Breast epithelium (tissue), 4 donors: Measurements from ENCODE around the gene TPRKB. TPM values are rescaled to one million over a fixed set of nuclear protein-coding genes. Genes with fewer than 3 reads are reported as not detected.
"Not testable (repeated sequence)": the region's sequence is repeated elsewhere in the genome, so short reads cannot be mapped to it uniquely, and the experiment has no call there.

Experiments
- DNase-seq, 2 donors: peaks; one replicate each; pipeline ENCODE4 v3.0.0-alpha.2; 2019; ENCODE audit warnings: low spot score in 2 of 2
- H3K27ac ChIP-seq, 2 donors: fragments of 200-600 bp; sonication (generic) in 1 of 2; one replicate each; pipeline ENCODE4 v1.5.1; 2016 to 2019; ENCODE audit warnings: mild to moderate bottlenecking in 1 of 2
- H3K27me3 ChIP-seq, 2 donors: fragments of 200-600 bp; sonication (generic) in 1 of 2; one replicate each; pipeline versions ENCODE4 v1.5.1 to v1.6.0; 2017 to 2019; ENCODE audit warnings: control low read depth in 1 of 2, mild to moderate bottlenecking in 1 of 2
- H3K36me3 ChIP-seq: fragments of 200-600 bp; one replicate; pipeline ENCODE4 v1.5.1; 2019
- H3K4me1 ChIP-seq, 2 donors: fragments of 200-600 bp; sonication (generic); one replicate each; pipeline ENCODE4 v1.5.1; 2016 to 2019; ENCODE audit warnings: control low read depth in 1 of 2
- H3K4me3 ChIP-seq, 3 donors: fragments of 200-600 bp; sonication (generic); 1 replicate in 2 of 3; 2 replicates in 1 of 3; pipeline ENCODE4 v1.5.1; 2016 to 2019; ENCODE audit warnings: mild to moderate bottlenecking in 3 of 3, moderate library complexity in 2 of 3
- H3K9me3 ChIP-seq, 2 donors: fragments of 200-600 bp; sonication (generic) in 1 of 2; one replicate each; pipeline ENCODE4 v1.5.1; 2016 to 2019; ENCODE audit warnings: control low read depth in 1 of 2
- POLR2A ChIP-seq: fragments of 450-650 bp; IDR thresholded peaks from one replicate; pipeline ENCODE4 v1.6.1; 2016; ENCODE audit warnings: antibody characterized with exemption, mild to moderate bottlenecking, moderate library complexity
- POLR2AphosphoS5 ChIP-seq, 3 donors: sonication (generic); formaldehyde crosslinking; IDR thresholded peaks; one replicate each; pipeline ENCODE4 v1.6.1; 2017; ENCODE audit warnings: antibody characterized with exemption in 3 of 3
- intact Hi-C: fragments of 100-400 bp; cut with DNase I; formaldehyde crosslinking; loops from one replicate; pipeline ENCODE4 v1.15.1; 2023; ENCODE audit warnings: low total_unique reads
- total RNA-seq, 3 donors: library from RNA; depleted of rRNA; stranded (reverse); fragments of >200 nt; gene quantifications; one replicate each; pipeline ENCODE4 v1.1.0, GENCODE V29; 2016
- TF ChIP-seq, protein P1 (sequence below), 3 donors: fragments of 450-650 bp; IDR thresholded peaks; one replicate each; pipeline ENCODE4 v1.5.1; 2016 to 2017; ENCODE audit warnings: antibody characterized with exemption in 3 of 3, mild to moderate bottlenecking in 3 of 3, moderate library complexity in 3 of 3

TPRKB gene
- total RNA-seq, 3 donors from 2014 or later: 25.2 to 41.4 (median 32.8) TPM

- Histone ChIP-seq H3K4me3 (no peak overlapping the region), H3K36me3 (no peaks in the 10 kb centered on the region), H3K27me3 (no peaks in the 10 kb centered on the region), H3K27ac (no peak overlapping the region), H3K4me1 (no peaks in the 10 kb centered on the region), H3K9me3 (no peaks in the 10 kb centered on the region)
- intact Hi-C loops: no loop called here
- no peak for DNase-seq
- TF ChIP-seq POLR2A: no peak
- no peak for TF ChIP-seq POLR2AphosphoS5 (IDR thresholded peaks at IDR 0.05)
- TF ChIP-seq, protein P1, sequence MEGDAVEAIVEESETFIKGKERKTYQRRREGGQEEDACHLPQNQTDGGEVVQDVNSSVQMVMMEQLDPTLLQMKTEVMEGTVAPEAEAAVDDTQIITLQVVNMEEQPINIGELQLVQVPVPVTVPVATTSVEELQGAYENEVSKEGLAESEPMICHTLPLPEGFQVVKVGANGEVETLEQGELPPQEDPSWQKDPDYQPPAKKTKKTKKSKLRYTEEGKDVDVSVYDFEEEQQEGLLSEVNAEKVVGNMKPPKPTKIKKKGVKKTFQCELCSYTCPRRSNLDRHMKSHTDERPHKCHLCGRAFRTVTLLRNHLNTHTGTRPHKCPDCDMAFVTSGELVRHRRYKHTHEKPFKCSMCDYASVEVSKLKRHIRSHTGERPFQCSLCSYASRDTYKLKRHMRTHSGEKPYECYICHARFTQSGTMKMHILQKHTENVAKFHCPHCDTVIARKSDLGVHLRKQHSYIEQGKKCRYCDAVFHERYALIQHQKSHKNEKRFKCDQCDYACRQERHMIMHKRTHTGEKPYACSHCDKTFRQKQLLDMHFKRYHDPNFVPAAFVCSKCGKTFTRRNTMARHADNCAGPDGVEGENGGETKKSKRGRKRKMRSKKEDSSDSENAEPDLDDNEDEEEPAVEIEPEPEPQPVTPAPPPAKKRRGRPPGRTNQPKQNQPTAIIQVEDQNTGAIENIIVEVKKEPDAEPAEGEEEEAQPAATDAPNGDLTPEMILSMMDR (IDR thresholded peaks at IDR 0.05): no peak
Observed at GRCh38 chr2:73718421-73718820, 18.7 kb downstream of the TPRKB start.

GRCh38 chr2:73717695-73718094 is 19.4 kb downstream of the TPRKB start:
- intact Hi-C loops, H3K4me3 ChIP-seq, DNase-seq, H3K36me3 ChIP-seq, H3K27me3 ChIP-seq, H3K27ac ChIP-seq, H3K4me1 ChIP-seq, H3K9me3 ChIP-seq: not testable (repeated sequence)

- Histone ChIP-seq H3K4me3 (no peak overlapping the region), H3K27ac (peak overlapping the region in 1 of 2 donors; percentile 6), H3K9me3 (no peaks in the 10 kb centered on the region), H3K36me3 (no peaks in the 10 kb centered on the region), H3K27me3 (no peaks in the 10 kb centered on the region), H3K4me1 (no peaks in the 10 kb centered on the region)
- intact Hi-C loops: no loop called here
- no peak for DNase-seq
- TF ChIP-seq, protein P1 (IDR thresholded peaks at IDR 0.05): no peak
- TF ChIP-seq POLR2A (no peak), POLR2AphosphoS5 (IDR thresholded peaks at IDR 0.05) (no peak)
Observed at GRCh38 chr2:73717251-73717606, 19.9 kb downstream of the TPRKB start.

GRCh38 chr2:73716543-73717250 is 20.4 kb downstream of the TPRKB start:
- DNase-seq: no peak
- intact Hi-C loops: no loop called here
- H3K9me3 ChIP-seq: no peaks in the 10 kb centered on the region
- no peaks in the 10 kb centered on the region for H3K36me3 ChIP-seq
- H3K4me1 ChIP-seq: no peaks in the 10 kb centered on the region
- H3K4me3 ChIP-seq: peak overlapping the region in 2 of 3 donors; percentile 15 to 24
- no peak for TF ChIP-seq POLR2AphosphoS5 (IDR thresholded peaks at IDR 0.05)
- TF ChIP-seq, protein P1 (IDR thresholded peaks at IDR 0.05): no peak
- no peak for TF ChIP-seq POLR2A
- H3K27ac ChIP-seq: peak overlapping the region; percentile 6 to 28
- H3K27me3 ChIP-seq: no peaks in the 10 kb centered on the region

DNA sequence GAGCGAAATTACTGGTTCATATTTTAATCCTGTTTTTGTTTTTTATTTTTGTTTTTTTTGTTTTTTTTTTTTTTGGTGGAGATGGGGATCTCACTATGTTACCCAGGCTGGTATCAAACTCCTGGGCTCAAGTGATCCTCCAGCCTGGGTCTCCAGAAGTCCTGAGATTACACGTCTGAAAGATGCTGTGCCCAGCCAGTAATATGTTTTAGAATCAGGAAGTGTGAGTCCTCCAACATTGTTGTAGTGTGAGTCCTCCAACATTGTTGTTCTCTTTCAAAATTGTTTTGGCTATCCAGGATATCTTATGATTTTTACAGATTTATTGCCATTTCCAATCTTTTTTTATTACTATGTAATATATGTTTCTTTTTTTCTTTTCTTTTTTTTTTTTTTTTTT is 23.1 kb downstream of the TPRKB start:
- Histone ChIP-seq H3K4me1 (no peaks in the 10 kb centered on the region), H3K27me3 (no peaks in the 10 kb centered on the region), H3K27ac (no peak overlapping the region), H3K9me3 (no peaks in the 10 kb centered on the region), H3K4me3 (no peak overlapping the region), H3K36me3 (no peaks in the 10 kb centered on the region)
- intact Hi-C loops: no loop called here
- DNase-seq: no peak
- TF ChIP-seq, protein P1 (IDR thresholded peaks at IDR 0.05): no peak
- no peak for TF ChIP-seq POLR2A

DNA sequence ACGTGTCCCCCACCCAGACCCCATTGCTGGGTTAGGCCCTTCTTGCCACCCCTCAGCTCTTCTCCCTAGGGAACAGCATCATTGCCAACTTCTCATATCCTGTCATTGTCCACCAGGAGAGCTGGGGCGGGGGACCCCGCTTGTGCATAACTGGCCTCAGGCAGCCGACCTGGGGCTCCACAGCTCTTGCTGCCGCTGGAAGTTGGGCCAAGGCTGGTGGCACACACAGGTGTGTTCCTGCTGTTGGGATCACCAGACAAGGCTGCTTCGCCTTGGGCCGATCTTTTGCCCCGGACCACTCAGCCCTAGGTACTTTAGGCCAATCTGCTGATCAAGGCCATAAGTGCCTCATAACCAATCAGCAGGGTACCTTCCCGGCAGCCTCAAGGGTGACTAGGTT is 28.6 kb downstream of the TPRKB start:
- H3K27me3 ChIP-seq: no peaks in the 10 kb centered on the region
- no peaks in the 10 kb centered on the region for H3K4me1 ChIP-seq
- H3K4me3 ChIP-seq: no peak overlapping the region
- H3K36me3 ChIP-seq: no peaks in the 10 kb centered on the region
- no peak for DNase-seq
- intact Hi-C loops: no loop called here
- no peak for TF ChIP-seq POLR2AphosphoS5 (IDR thresholded peaks at IDR 0.05)
- H3K27ac ChIP-seq: no peak overlapping the region
- H3K9me3 ChIP-seq: no peaks in the 10 kb centered on the region
